Kidney (tissue), 14 donors: ENCODE measurements around the gene CLDN14. TPM values are rescaled to one million over a fixed set of nuclear protein-coding genes. Genes with fewer than 3 reads are reported as not detected.

Experiments
- DNase-seq, 5 donors: peaks; one replicate each; pipeline ENCODE4 v3.0.0-alpha.2; 2013 to 2020
- FAIRE-seq: peaks from 2 replicates; lab custom pipeline; 2012; peaks lifted over from hg19 to GRCh38; lab: Jason Lieb, UNC
- H3K27ac ChIP-seq, 2 donors: one replicate each; pipeline ENCODE4 v1.7.0; 2013; ENCODE audit warnings: low read depth in 2 of 2, low read length in 2 of 2, inconsistent platforms in 1 of 2
- H3K27me3 ChIP-seq: one replicate; pipeline ENCODE4 v1.7.1; 2013; ENCODE audit warnings: low read length, inconsistent platforms; ENCODE audit not compliant: control insufficient read depth, insufficient read depth
- H3K36me3 ChIP-seq, 3 donors: one replicate each; pipeline versions ENCODE4 v1.7.0 to v1.7.1; 2013; ENCODE audit warnings: low read length in 3 of 3, control low read depth in 1 of 3, inconsistent platforms in 1 of 3; ENCODE audit not compliant: insufficient read depth in 3 of 3, control insufficient read depth in 2 of 3
- H3K4me1 ChIP-seq, 3 donors: one replicate each; pipeline versions ENCODE4 v1.7.0 to v1.7.1; 2013; ENCODE audit warnings: low read length in 3 of 3, inconsistent platforms in 1 of 3, low read depth in 1 of 3; ENCODE audit not compliant: control insufficient read depth in 2 of 3, insufficient read depth in 2 of 3
- H3K4me3 ChIP-seq, 3 donors: one replicate each; pipeline versions ENCODE4 v1.7.0 to v1.8.1; 2013; ENCODE audit warnings: low read length in 3 of 3, control low read depth in 1 of 3, inconsistent platforms in 1 of 3
- H3K9ac ChIP-seq, 3 donors: one replicate each; pipeline versions ENCODE4 v1.7.0 to v1.7.1; 2013; ENCODE audit warnings: low read length in 3 of 3, control low read depth in 1 of 3, inconsistent platforms in 1 of 3
- H3K9me3 ChIP-seq, 3 donors: one replicate each; pipeline versions ENCODE4 v1.7.0 to v1.7.1; 2013; ENCODE audit warnings: low read length in 3 of 3, control low read depth in 1 of 3, inconsistent platforms in 1 of 3; ENCODE audit not compliant: control insufficient read depth in 2 of 3, insufficient read depth in 1 of 3
- intact Hi-C: fragments of 100-400 bp; cut with DNase I; formaldehyde crosslinking; loops from one replicate; pipeline ENCODE4 v1.11.1; 2022
- polyA plus RNA-seq: library from polyadenylated mRNA; stranded (reverse); fragments of 350-450 nt; fragmentation: Illumina TruSeq; extraction: RNeasy Lipid Tissue Mini Kit (QIAGEN cat#74804); gene quantifications from one replicate; pipeline ENCODE4 v1.2.3, GENCODE V29; 2014; ENCODE audit warnings: low read depth, low replicate concordance; ENCODE audit not compliant: insufficient read depth
- total RNA-seq: library from RNA; stranded (reverse); fragmentation: NEBNext Ultra II Directional; extraction: Animal tissue kit (Norgen Biotek cat#: 25700); gene quantifications from one replicate; pipeline ENCODE4 v1.2.1, GENCODE V29; 2021
- TF ChIP-seq, protein P1 (sequence below): IDR thresholded peaks from 3 replicates; pipeline ENCODE4 v1.5.1; 2012; ENCODE audit warnings: mild to moderate bottlenecking, moderate library complexity, borderline replicate concordance; ENCODE audit not compliant: insufficient read depth; ENCODE audit errors: extremely low read depth
- donor health status: control.
- donor health status: control.
- donor health status: control.
- donor health status: control.
- donor health status: control.
- donor health status: DM: yes; HTN: yes; CAD: no.
- donor health status: Normal renal cell carcinoma (clear cell type).

The CLDN14 gene
- total and polyA plus RNA-seq, 2 donors from 2014 or later, result 8.7 to 10.0 TPM

DNA sequence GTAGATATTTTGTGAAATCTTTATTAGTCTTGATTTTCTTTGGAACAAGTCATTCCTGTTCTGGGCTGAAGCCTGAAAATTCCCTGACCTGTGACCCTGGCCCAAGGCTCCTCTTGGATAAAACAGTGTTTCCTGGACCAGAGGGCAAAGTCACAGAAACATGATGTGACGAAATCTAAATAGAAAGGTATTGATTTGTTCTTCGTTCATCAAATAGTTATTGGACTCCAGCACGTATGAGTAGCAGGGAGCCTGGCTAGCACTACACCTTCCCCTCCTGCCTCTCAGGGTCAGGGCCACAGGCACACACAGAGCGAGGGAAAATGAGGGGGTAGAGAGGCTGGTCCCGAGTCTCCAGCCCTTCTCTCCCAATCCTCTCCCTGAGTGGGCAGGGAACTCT is 1.7 kb upstream of the CLDN14 start:
- TF ChIP-seq, protein P1, sequence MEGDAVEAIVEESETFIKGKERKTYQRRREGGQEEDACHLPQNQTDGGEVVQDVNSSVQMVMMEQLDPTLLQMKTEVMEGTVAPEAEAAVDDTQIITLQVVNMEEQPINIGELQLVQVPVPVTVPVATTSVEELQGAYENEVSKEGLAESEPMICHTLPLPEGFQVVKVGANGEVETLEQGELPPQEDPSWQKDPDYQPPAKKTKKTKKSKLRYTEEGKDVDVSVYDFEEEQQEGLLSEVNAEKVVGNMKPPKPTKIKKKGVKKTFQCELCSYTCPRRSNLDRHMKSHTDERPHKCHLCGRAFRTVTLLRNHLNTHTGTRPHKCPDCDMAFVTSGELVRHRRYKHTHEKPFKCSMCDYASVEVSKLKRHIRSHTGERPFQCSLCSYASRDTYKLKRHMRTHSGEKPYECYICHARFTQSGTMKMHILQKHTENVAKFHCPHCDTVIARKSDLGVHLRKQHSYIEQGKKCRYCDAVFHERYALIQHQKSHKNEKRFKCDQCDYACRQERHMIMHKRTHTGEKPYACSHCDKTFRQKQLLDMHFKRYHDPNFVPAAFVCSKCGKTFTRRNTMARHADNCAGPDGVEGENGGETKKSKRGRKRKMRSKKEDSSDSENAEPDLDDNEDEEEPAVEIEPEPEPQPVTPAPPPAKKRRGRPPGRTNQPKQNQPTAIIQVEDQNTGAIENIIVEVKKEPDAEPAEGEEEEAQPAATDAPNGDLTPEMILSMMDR, result no peak
- Histone ChIP-seq H3K4me3 (no peak overlapping the region), H3K9me3 (no peaks in the 10 kb centered on the region), H3K4me1 (peaks cover 0 to 2% (median 0%) of the 10 kb centered on the region in 3 donors), H3K27ac (no peak overlapping the region), H3K9ac (no peak overlapping the region), H3K27me3 (no peaks in the 10 kb centered on the region), H3K36me3 (no peaks in the 10 kb centered on the region)
- FAIRE-seq (no peak), DNase-seq (no peak)
- intact Hi-C loops, result no loop called here

DNA sequence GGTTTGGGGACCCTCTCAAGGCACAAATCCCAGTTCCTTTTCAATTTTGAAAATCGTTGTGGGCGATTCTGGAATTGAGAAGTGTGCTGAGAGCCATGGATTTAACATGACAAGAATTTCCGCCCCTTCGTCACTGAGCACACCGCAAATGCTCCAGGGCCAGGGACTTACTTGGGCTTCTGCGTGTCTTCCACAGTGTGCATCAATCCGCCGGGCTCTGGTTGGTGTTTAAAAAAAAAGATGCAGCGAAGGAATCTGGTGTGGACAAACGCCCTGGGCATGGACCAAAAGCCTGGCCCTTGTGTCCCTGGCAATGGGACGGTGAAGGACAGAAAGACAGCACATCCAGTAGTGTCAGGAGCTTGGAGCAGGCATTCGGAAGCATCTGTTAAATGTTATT is 696 bp upstream of the CLDN14 start:
- intact Hi-C loops, result no loop called here
- Histone ChIP-seq H3K9ac (no peak overlapping the region), H3K4me1 (peaks cover 0 to 2% (median 0%) of the 10 kb centered on the region in 3 donors), H3K4me3 (no peak overlapping the region), H3K27me3 (no peaks in the 10 kb centered on the region), H3K36me3 (no peaks in the 10 kb centered on the region), H3K27ac (no peak overlapping the region), H3K9me3 (no peaks in the 10 kb centered on the region)
- DNase-seq, result no peak
- TF ChIP-seq, protein P1, result no peak
- no peak for FAIRE-seq

DNA sequence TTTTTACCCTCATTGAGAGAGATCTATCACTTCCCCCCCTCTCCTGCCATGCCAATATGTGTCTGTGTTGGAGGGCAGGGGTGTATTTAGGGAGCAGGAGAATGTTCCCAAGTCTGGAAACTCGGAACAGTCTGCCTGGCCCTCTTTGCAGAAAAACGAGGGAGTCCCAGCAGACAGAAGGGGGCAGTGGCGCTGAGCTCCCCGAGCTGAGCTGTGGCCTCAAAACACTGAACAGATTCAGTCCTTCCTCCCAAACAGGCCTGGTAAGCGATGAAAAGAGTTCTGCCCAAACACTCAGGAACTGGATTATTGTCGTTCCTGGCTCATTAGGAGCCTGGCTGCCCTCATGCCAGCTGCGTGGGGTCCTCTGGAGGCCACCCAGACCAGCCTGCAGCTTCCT is 981 bp downstream of the CLDN14 start:
- intact Hi-C loops, result no loop called here
- no peaks in the 10 kb centered on the region for H3K9me3 ChIP-seq
- no peak overlapping the region for H3K4me3 ChIP-seq
- peak in 1 of 5 donors; percentile 46 for DNase-seq
- H3K27me3 ChIP-seq, result no peaks in the 10 kb centered on the region
- TF ChIP-seq, protein P1, result no peak
- FAIRE-seq, result no peak
- H3K9ac ChIP-seq, result no peak overlapping the region
- H3K36me3 ChIP-seq, result no peaks in the 10 kb centered on the region
- no peak overlapping the region for H3K27ac ChIP-seq
- H3K4me1 ChIP-seq, result peaks cover 0 to 2% (median 0%) of the 10 kb centered on the region in 3 donors

DNA sequence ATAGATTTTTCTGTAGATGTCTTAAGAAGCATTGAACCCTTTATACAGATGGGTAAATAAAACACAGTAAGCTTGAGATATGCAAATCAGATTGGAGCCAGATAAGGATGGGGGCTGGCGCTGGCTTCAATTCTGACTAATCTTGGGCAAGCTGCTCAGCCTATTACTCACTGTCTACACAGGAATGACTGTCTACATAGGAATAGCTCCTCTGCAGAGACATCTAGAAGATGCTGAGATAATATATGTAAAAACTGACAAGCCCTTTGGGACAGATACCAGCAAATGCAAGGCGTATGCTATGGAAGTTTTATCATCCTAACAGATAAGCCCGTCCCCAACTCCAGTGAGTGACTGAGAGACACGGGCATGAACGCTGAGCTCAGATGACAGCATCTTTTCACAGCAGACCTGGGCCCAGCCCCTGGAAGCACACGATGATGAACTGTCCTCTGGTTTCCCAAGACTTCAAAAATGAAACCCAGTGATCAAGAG is 1.7 kb downstream of the CLDN14 start:
- peak in 1 of 5 donors; percentile 23 for DNase-seq
- Histone ChIP-seq H3K9ac (no peak overlapping the region), H3K9me3 (no peaks in the 10 kb centered on the region), H3K27ac (no peak overlapping the region), H3K4me1 (peaks cover 0 to 2% (median 0%) of the 10 kb centered on the region in 3 donors), H3K4me3 (no peak overlapping the region), H3K27me3 (no peaks in the 10 kb centered on the region), H3K36me3 (no peaks in the 10 kb centered on the region)
- intact Hi-C loops, result no loop called here
- no peak for FAIRE-seq
- TF ChIP-seq, protein P1, result no peak
